Right hindlimb (tissue), 1 donor: ENCODE results near the gene RUFY4.

ENCODE experiments used
- DNase-seq: peaks from one replicate; pipeline ENCODE4 v3.0.0-alpha.2; 2018

The RUFY4 gene

GRCh38 chr2:218063486-218063885 is 5.6 kb upstream of the RUFY4 start:
- DNase-seq, result no peak

GRCh38 chr2:218063896-218064295 is 5.2 kb upstream of the RUFY4 start:
- no peak for DNase-seq

GRCh38 chr2:218065239-218066006 is 3.6 kb upstream of the RUFY4 start:
- no peak for DNase-seq

- no peak for DNase-seq
Observed at GRCh38 chr2:218066926-218067515, 2.0 kb upstream of the RUFY4 start.

GRCh38 chr2:218067523-218067922 is 1.5 kb upstream of the RUFY4 start:
- no peak for DNase-seq

- no peak for DNase-seq
Observed at GRCh38 chr2:218069606-218070300, 700 bp downstream of the RUFY4 start.

GRCh38 chr2:218070587-218070986 is 1.5 kb downstream of the RUFY4 start:
- no peak for DNase-seq

- DNase-seq, result no peak
Observed at GRCh38 chr2:218071218-218071937, 2.3 kb downstream of the RUFY4 start.

GRCh38 chr2:218072002-218072401 is 2.9 kb downstream of the RUFY4 start:
- no peak for DNase-seq

- DNase-seq, result no peak
Observed at GRCh38 chr2:218072478-218073024, 3.5 kb downstream of the RUFY4 start.

GRCh38 chr2:218073185-218073584 is 4.1 kb downstream of the RUFY4 start:
- no peak for DNase-seq

GRCh38 chr2:218074031-218074430 is 5.0 kb downstream of the RUFY4 start:
- DNase-seq, result no peak

- no peak for DNase-seq
Observed at GRCh38 chr2:218075975-218076811, 7.1 kb downstream of the RUFY4 start.

- no peak for DNase-seq
Observed at GRCh38 chr2:218077464-218078216, 8.6 kb downstream of the RUFY4 start.

- no peak for DNase-seq
Observed at GRCh38 chr2:218079943-218080913, 11.2 kb downstream of the RUFY4 start.

GRCh38 chr2:218081063-218081462 is 12.0 kb downstream of the RUFY4 start:
- DNase-seq, result no peak

- DNase-seq, result no peak
Observed at GRCh38 chr2:218081695-218082094, 12.6 kb downstream of the RUFY4 start.

- DNase-seq, result no peak
Observed at GRCh38 chr2:218082586-218083351, 13.7 kb downstream of the RUFY4 start.

GRCh38 chr2:218083352-218083676 is 14.3 kb downstream of the RUFY4 start:
- DNase-seq, result no peak
